Suprapubic skin (tissue), 4 donors: ENCODE data around the gene RRP36.

Experiments used
- CTCF ChIP-seq, 2 donors: fragments of 200-600 bp in 1 of 2; fragments of 450-650 bp in 1 of 2; sonication (generic) in 1 of 2; IDR thresholded peaks; one replicate each; pipeline ENCODE4 v1.5.1; 2016 to 2019; ENCODE audit warnings: antibody characterized with exemption in 2 of 2, mild to moderate bottlenecking in 1 of 2, moderate library complexity in 1 of 2
- EP300 ChIP-seq: sonication (generic); formaldehyde crosslinking; IDR thresholded peaks from one replicate; pipeline ENCODE4 v1.6.1; 2017; ENCODE audit warnings: antibody characterized with exemption
- POLR2A ChIP-seq, 2 donors: fragments of 450-650 bp; IDR thresholded peaks; one replicate each; pipeline ENCODE4 v1.6.1; 2017; ENCODE audit warnings: antibody characterized with exemption in 2 of 2, mild to moderate bottlenecking in 2 of 2, moderate library complexity in 2 of 2
- POLR2AphosphoS5 ChIP-seq, 3 donors: sonication (generic); formaldehyde crosslinking; IDR thresholded peaks; one replicate each; pipeline ENCODE4 v1.6.1; 2017; ENCODE audit warnings: antibody characterized with exemption in 3 of 3

- no peak for TF ChIP-seq POLR2A (IDR thresholded peaks at IDR 0.05)
- TF ChIP-seq EP300, result no peak
- TF ChIP-seq CTCF (IDR thresholded peaks at IDR 0.05), result no peak
- no peak for TF ChIP-seq POLR2AphosphoS5 (IDR thresholded peaks at IDR 0.05)
These were observed 39.6 kb downstream of the RRP36 start for GRCh38 chr6:43060755-43061633.
